ENCODE measurements around the gene OXT. TPM values are rescaled to one million over a fixed set of nuclear protein-coding genes. Genes with fewer than 3 reads are reported as not detected.
"Not testable (repeated sequence)": the region's sequence is repeated elsewhere in the genome, so short reads cannot be mapped to it uniquely, and the experiment has no call there.

The OXT gene
- total and polyA plus RNA-seq, 12 donors, result 0.35 to 1.3 (median 0.58) TPM; not detected in 8

DNA sequence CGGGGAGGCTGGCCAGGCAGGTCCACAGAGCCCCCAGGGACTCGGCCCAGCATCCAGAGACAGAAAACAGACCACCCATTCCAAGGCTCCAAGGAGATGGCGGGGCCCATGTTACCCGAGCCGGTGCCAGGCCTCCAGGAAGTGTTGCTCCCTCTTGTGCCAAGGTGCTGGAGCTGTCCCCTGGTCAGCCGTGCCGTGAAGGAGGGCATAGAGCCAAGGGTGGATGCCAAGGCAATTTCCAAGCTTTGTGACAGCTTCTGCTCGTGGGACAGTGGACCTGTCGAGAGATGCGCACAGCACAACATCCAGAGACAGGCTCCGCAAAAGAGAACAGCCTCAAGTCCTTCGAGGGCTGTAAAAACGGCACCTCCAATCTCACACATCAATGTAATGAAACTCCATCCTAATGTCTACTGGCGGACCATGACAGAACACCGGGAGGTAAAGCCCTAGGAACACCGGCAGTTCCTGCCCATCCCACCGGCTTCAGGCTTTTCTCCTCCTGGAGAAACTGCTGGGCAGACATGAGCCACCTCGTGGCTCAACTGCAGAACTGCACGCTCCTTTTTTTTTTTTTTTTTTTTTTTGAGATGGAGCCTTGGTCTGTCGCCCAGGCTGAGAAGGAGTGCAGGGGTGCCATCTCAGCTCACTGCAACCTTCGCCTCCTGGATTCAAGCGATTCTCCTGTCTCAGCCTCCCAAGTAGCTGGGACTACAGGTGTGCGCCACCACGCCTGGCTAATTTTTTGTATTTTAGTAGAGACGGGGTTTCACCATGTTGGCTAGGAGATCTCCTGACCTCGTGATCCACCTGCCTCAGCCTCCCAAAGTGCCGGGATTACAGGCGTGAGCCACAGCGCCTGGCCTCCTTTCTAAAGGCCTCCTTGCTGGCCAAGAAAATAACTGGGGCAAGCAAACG is 44.0 kb downstream of the OXT start:
- Histone ChIP-seq H3K36me3 (peaks cover 0 to 39% (median 2%) of the 10 kb centered on the region in 9 donors), H3K27ac (no peak overlapping the region), H3K4me1 (peaks cover 0 to 25% (median 6%) of the 10 kb centered on the region in 9 donors), H3K4me3 (no peak overlapping the region), H3K27me3 (no peaks in the 10 kb centered on the region), H3K9me3 (no peaks in the 10 kb centered on the region)
- ATAC-seq (peak; percentile 18 to 62 (median 51)), DNase-seq (peak in 1 of 2 donors; percentile 15)
- peak; percentile 58 to 85 (median 78) for TF ChIP-seq CTCF (IDR thresholded peaks at IDR 0.05)
- intact Hi-C loops (cut with DNase I), result loop anchor here in 9 of 10 donors (1.0 to 10.0 kb wide), 7 partner anchors 61 to 202 kb away; no protein-coding TSS in a partner anchor
- WGBS, 2 donors, result 54% methylated on average over 30 of the region's 30 CpGs

DNA sequence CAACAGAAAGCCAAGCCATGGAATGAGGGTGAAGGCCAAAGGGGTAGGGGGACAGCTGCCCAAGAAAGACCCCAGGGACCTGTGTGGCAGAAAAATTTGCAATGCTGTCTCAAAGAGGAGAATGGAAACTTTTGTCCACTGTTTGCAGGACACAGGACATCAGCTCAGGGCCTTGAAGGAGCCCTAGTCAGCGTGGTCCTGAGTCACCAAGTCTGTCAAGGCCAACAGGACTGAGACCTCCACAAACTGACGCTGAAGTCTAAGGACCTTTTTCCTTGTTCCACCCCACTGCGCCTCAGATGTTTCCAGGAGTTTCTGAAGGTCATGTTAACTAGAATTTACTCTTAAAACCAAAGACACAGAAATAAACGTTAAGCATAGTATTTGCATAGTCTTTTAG is 44.9 kb downstream of the OXT start:
- Histone ChIP-seq H3K27me3 (no peaks in the 10 kb centered on the region), H3K36me3 (peaks cover 0 to 48% (median 6%) of the 10 kb centered on the region in 9 donors), H3K4me1 (peaks cover 0 to 28% (median 6%) of the 10 kb centered on the region in 9 donors), H3K9me3 (no peaks in the 10 kb centered on the region), H3K4me3 (no peak overlapping the region), H3K27ac (no peak overlapping the region)
- WGBS, 2 donors, result 92 to 93% methylated on average over 4 of the region's 4 CpGs
- TF ChIP-seq CTCF (IDR thresholded peaks at IDR 0.05), result no peak
- no peak for DNase-seq
- intact Hi-C loops (cut with DNase I), result loop anchor here in 8 of 10 donors (2.0 to 10.0 kb wide), 5 partner anchors 64 to 201 kb away; no protein-coding TSS in a partner anchor
- ATAC-seq, result no peak

DNA sequence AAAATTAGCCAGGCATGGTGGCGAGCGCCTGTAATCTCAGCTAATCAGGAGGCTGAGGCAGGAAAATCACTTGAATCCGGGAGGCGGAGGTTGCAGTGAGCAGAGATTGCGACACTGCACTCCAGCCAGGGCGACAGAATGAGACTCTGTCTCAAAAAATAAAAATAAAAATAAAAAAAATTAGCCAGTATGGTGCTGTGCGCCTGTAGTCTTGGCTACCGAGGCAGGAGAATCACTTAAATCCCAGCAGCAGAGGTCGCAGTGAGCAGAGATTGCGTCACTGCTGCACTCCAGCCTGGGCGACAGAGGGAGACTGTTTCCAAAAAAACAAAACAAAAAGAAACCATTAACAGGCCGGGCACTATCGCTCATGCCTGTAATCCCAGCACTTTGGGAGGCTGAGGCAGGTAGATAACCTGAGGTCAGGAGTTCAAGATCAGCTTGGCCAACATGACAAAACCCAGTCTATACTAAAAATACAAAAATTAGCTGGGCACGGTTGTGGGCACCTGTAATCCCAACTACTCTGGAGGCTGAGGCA is 46.5 kb downstream of the OXT start:
- not testable (repeated sequence) for H3K9me3 ChIP-seq, H3K27me3 ChIP-seq
- Histone ChIP-seq H3K36me3 (peaks cover 0 to 56% (median 16%) of the 10 kb centered on the region in 9 donors), H3K27ac (peak overlapping the region in 6 of 10 donors; percentile 11 to 45 (median 28)), H3K4me3 (peak overlapping the region in 1 of 10 donors; percentile 26), H3K4me1 (peaks cover 0 to 33% (median 6%) of the 10 kb centered on the region in 9 donors)
- intact Hi-C loops (cut with DNase I), result loop anchor here in 8 of 10 donors (2.0 to 10.0 kb wide), 5 partner anchors 65 to 199 kb away; no protein-coding TSS in a partner anchor
- peak; percentile 54 to 67 for DNase-seq
- TF ChIP-seq CTCF (IDR thresholded peaks at IDR 0.05), result peak; percentile 36 to 80 (median 63)
- WGBS, 2 donors, result 50 to 58% methylated on average over 14 of the region's 14 CpGs
- peak; percentile 74 to 90 (median 85) for ATAC-seq

GRCh38 chr20:3119044-3119443 is 47.6 kb downstream of the OXT start:
- Histone ChIP-seq H3K36me3 (peaks cover 0 to 49% (median 10%) of the 10 kb centered on the region in 9 donors), H3K9me3 (peaks cover 0 to 10% (median 0%) of the 10 kb centered on the region in 11 donors), H3K4me3 (no peak overlapping the region), H3K27me3 (no peaks in the 10 kb centered on the region), H3K27ac (no peak overlapping the region), H3K4me1 (peaks cover 0 to 26% (median 6%) of the 10 kb centered on the region in 9 donors)
- intact Hi-C loops (cut with DNase I), result loop anchor here in 7 of 10 donors (5.0 to 10.0 kb wide), 4 partner anchors 67 to 198 kb away; no protein-coding TSS in a partner anchor
- no peak for TF ChIP-seq CTCF (IDR thresholded peaks at IDR 0.05)
- ATAC-seq (no peak), DNase-seq (no peak)
- WGBS, 2 donors, result 76 to 81% methylated on average over 5 of the region's 5 CpGs

Measured in heart right ventricle (tissue), 16 donors.